Endothelial cell of umbilical vein (primary cell): Measurements from ENCODE around the gene SCAMP5. TPM values are rescaled to one million over a fixed set of nuclear protein-coding genes. Genes with fewer than 3 reads are reported as not detected.

Experiments
- BruUV-seq: library from RNA; stranded (reverse); fragments of 400-500 nt; replicated peaks from 2 replicates; lab custom pipeline; 2021; lab: Mats Ljungman, UMichigan
- CTCF ChIA-PET: fragments of 300-600, 350-600 bp; sonication (Branson Sonifier 250); formaldehyde crosslinking; loops from one replicate; lab custom pipeline; 2021; ENCODE audit warnings: antibody characterized with exemption, inconsistent platforms; lab: Charles Lee
- POLR2A ChIA-PET: fragments of 300-600, 350-600 bp; sonication (Branson Sonifier 250); formaldehyde crosslinking; loops from one replicate; lab custom pipeline; 2021; ENCODE audit warnings: antibody characterized with exemption, inconsistent platforms; lab: Charles Lee
- DNase-seq: peaks from one replicate; pipeline ENCODE4 v3.0.0-alpha.2; 2011; ENCODE audit warnings: low read depth, low spot score
- FAIRE-seq: peaks from 2 replicates; lab custom pipeline; 2011; peaks lifted over from hg19 to GRCh38; lab: Jason Lieb, UNC
- H2AFZ ChIP-seq: 2 replicates; pipeline ENCODE4 v1.6.0; 2012; ENCODE audit warnings: low read depth, low read length, control low read depth, inconsistent platforms
- H3K27ac ChIP-seq: 2 replicates; pipeline ENCODE4 v1.5.1; 2011; ENCODE audit warnings: low read depth, mild to moderate bottlenecking, control low read depth, low read length, moderate library complexity; ENCODE audit not compliant: insufficient read depth
- H3K27me3 ChIP-seq, 2 experiments: 2 replicates each; pipeline versions ENCODE4 v1.6.0 to v1.6.1; 2011; ENCODE audit warnings: low read length in 2 of 2, mixed read lengths in 1 of 2; ENCODE audit not compliant: control insufficient read depth in 2 of 2, insufficient read depth in 2 of 2
- H3K36me3 ChIP-seq, 2 experiments: 2 replicates in 1 of 2; 3 replicates in 1 of 2; pipeline ENCODE4 v1.5.1; 2011; ENCODE audit warnings: low read length in 2 of 2, mild to moderate bottlenecking in 1 of 2, moderate library complexity in 1 of 2; ENCODE audit not compliant: control insufficient read depth in 2 of 2, insufficient read depth in 2 of 2; ENCODE audit errors: extremely low read depth in 1 of 2
- H3K4me1 ChIP-seq: 3 replicates; pipeline ENCODE4 v1.5.1; 2011; ENCODE audit warnings: mild to moderate bottlenecking, low read length; ENCODE audit not compliant: control insufficient read depth, insufficient read depth; ENCODE audit errors: extremely low read depth
- H3K4me2 ChIP-seq: 2 replicates; pipeline ENCODE4 v1.6.1; 2011; ENCODE audit warnings: low read length, control low read depth, mixed read lengths; ENCODE audit not compliant: insufficient read depth
- H3K4me3 ChIP-seq, 3 experiments: fragments of 200-600 bp in 1 of 3; sonication (generic), shearing (Covaris generic) in 1 of 3; replicated peaks in 1 of 3; 2 replicates each; pipeline ENCODE4 v1.5.1; 2011 to 2016; ENCODE audit warnings: control low read depth in 3 of 3, low read length in 3 of 3, mild to moderate bottlenecking in 2 of 3, inconsistent platforms in 1 of 3, low read depth in 1 of 3, moderate library complexity in 1 of 3; ENCODE audit not compliant: insufficient read depth in 1 of 3
- H3K79me2 ChIP-seq: 2 replicates; pipeline ENCODE4 v1.6.0; 2012; ENCODE audit warnings: low read length, inconsistent platforms; ENCODE audit not compliant: control insufficient read depth, insufficient read depth
- H3K9ac ChIP-seq: replicated peaks from 2 replicates; pipeline ENCODE3; 2011; ENCODE audit warnings: low read length, control low read depth; ENCODE audit not compliant: insufficient read depth; ENCODE audit errors: extremely low read depth
- H3K9me1 ChIP-seq: replicated peaks from 3 replicates; pipeline ENCODE4 v1.6.0; 2011; ENCODE audit warnings: mild to moderate bottlenecking, low read length; ENCODE audit not compliant: control insufficient read depth, insufficient read depth; ENCODE audit errors: extremely low read depth
- H3K9me3 ChIP-seq: replicated peaks from 2 replicates; pipeline ENCODE4 v1.5.1; 2012; ENCODE audit warnings: low read length, inconsistent platforms; ENCODE audit not compliant: control insufficient read depth, insufficient read depth
- H4K20me1 ChIP-seq: replicated peaks from 2 replicates; pipeline ENCODE3; 2011; ENCODE audit warnings: mild to moderate bottlenecking, low read length; ENCODE audit not compliant: control insufficient read depth, insufficient read depth; ENCODE audit errors: extremely low read depth
- CTCF ChIP-seq, 2 donors: IDR thresholded peaks; 1 replicate in 1 of 2; 2 replicates in 1 of 2; pipeline ENCODE4 v1.5.1; 2011; ENCODE audit warnings: low read length in 2 of 2, mild to moderate bottlenecking in 2 of 2, moderate library complexity in 2 of 2, control low read depth in 1 of 2, inconsistent platforms in 1 of 2, low read depth in 1 of 2; ENCODE audit not compliant: insufficient read depth in 1 of 2; ENCODE audit errors: extremely low read depth in 1 of 2
- EZH2 ChIP-seq: IDR thresholded peaks from 2 replicates; pipeline ENCODE4 v1.6.1; 2012; ENCODE audit warnings: borderline replicate concordance, low read depth, mild to moderate bottlenecking, moderate library complexity, low read length, inconsistent platforms; ENCODE audit not compliant: severe bottlenecking
- FOS ChIP-seq: IDR thresholded peaks from 2 replicates; pipeline ENCODE4 v1.6.1; 2011; ENCODE audit warnings: mild to moderate bottlenecking, low read length, moderate library complexity, borderline replicate concordance; ENCODE audit not compliant: insufficient read depth
- GATA2 ChIP-seq: IDR thresholded peaks from 2 replicates; pipeline ENCODE4 v1.7.0; 2011; ENCODE audit warnings: low read depth, mild to moderate bottlenecking, moderate library complexity, mixed read lengths, low read length; ENCODE audit not compliant: insufficient read length, insufficient read depth
- MYC ChIP-seq: IDR thresholded peaks from one replicate; pipeline ENCODE4 v1.6.1; 2011; ENCODE audit warnings: mild to moderate bottlenecking, low read depth, low read length
- dilution Hi-C: fragments of 300-500 bp; cut with MboI; formaldehyde crosslinking; loops from one replicate; pipeline ENCODE4 v1.15.0; 2019; ENCODE audit warnings: low sequenced_read_pairs; ENCODE audit not compliant: extremely low pct_ligation_motif_present
- intact Hi-C: fragments of 100-400 bp; cut with micrococcal nuclease; formaldehyde crosslinking; loops from one replicate; pipeline ENCODE4 v1.10.0; 2022
- polyA plus RNA-seq, 4 experiments: library from polyadenylated mRNA; depleted of rRNA in 3 of 4; stranded (reverse) in 3 of 4; unstranded in 1 of 4; fragments of >200 nt; gene quantifications; 2 replicates each; pipeline versions ENCODE4 v1.2.1 to v1.2.3, GENCODE V29; 2011 to 2012; ENCODE audit warnings: missing spikeins in 1 of 4
- total RNA-seq: library from RNA; stranded (reverse); gene quantifications from 2 replicates; pipeline ENCODE4 v1.2.3, GENCODE V29; 2021

SCAMP5 gene
- total and polyA plus RNA-seq, 2 donors (not counting 3 experiments of a cell fraction or from before 2014, with no cell fraction given) = 1.9 to 6.2 TPM

- BruUV-seq = no TSS peak
- no peaks in the 10 kb centered on the region for H3K9me3 ChIP-seq
- no peak for DNase-seq
- no peak overlapping the region for H3K4me2 ChIP-seq
- H3K9me1 ChIP-seq = no peaks in the 10 kb centered on the region
- H3K27ac ChIP-seq = no peak overlapping the region
- H4K20me1 ChIP-seq = no peaks in the 10 kb centered on the region
- POLR2A ChIA-PET = no interaction called here
- FAIRE-seq = no peak
- H3K4me3 ChIP-seq = no peak overlapping the region
- dilution Hi-C loops (no loop called here), intact Hi-C loops (no loop called here)
- peaks cover 13% of the 10 kb centered on the region for H3K79me2 ChIP-seq
- peaks cover 0 to 3% of the 10 kb centered on the region in 2 experiments for H3K27me3 ChIP-seq
- no peak overlapping the region for H3K9ac ChIP-seq
- peak overlapping the region; percentile 33 for H2AFZ ChIP-seq
- TF ChIP-seq EZH2 (peak; percentile 24), CTCF (IDR thresholded peaks at IDR 0.05; ENCODE audit: extremely low read depth in 1 of 2, insufficient read depth in 1 of 2, low read depth in 1 of 2, low read length in 2 of 2) (no peak)
- CTCF ChIA-PET = interaction anchor here (0.9 to 3.6 kb wide), 4 partner anchors 9 to 190 kb away, joined by 3 to 22 read pairs (median 4); no protein-coding TSS in a partner anchor
- H3K4me1 ChIP-seq = peaks cover 59% of the 10 kb centered on the region
- no peaks in the 10 kb centered on the region for H3K36me3 ChIP-seq
Observed at GRCh38 chr15:74959586-74959939, 35.8 kb upstream of the SCAMP5 start.

GRCh38 chr15:74960286-74960685, 35.1 kb upstream of the SCAMP5 start:
- no peak overlapping the region for H3K27ac ChIP-seq
- TF ChIP-seq GATA2 = no peak
- TF ChIP-seq MYC = no peak
- no peak for TF ChIP-seq EZH2
- TF ChIP-seq FOS = no peak
- dilution Hi-C loops (no loop called here), intact Hi-C loops (loop anchor here (5.0 kb wide), 1 partner anchor 492 kb away; the partner anchor contains the start of gene SIN3A)
- H4K20me1 ChIP-seq = no peaks in the 10 kb centered on the region
- H3K36me3 ChIP-seq = no peaks in the 10 kb centered on the region
- no peak overlapping the region for H3K4me2 ChIP-seq
- H3K9me3 ChIP-seq = no peaks in the 10 kb centered on the region
- H3K79me2 ChIP-seq = peaks cover 9% of the 10 kb centered on the region
- CTCF ChIA-PET = interaction anchor here (0.9 to 3.6 kb wide), 3 partner anchors 9 to 69 kb away, joined by 3 to 22 read pairs (median 4); no protein-coding TSS in a partner anchor
- H3K4me3 ChIP-seq = no peak overlapping the region
- peaks cover 0 to 3% of the 10 kb centered on the region in 2 experiments for H3K27me3 ChIP-seq
- POLR2A ChIA-PET = interaction anchor here (0.6 kb wide), 1 partner anchor 9 kb away, joined by 4 read pairs; no protein-coding TSS in a partner anchor
- no peaks in the 10 kb centered on the region for H3K9me1 ChIP-seq
- no peak overlapping the region for H3K9ac ChIP-seq
- H2AFZ ChIP-seq = no peak overlapping the region
- no peak for FAIRE-seq
- H3K4me1 ChIP-seq = peaks cover 60% of the 10 kb centered on the region
- no peak for DNase-seq
- no TSS peak for BruUV-seq
